ENCODE results near the gene MYO15A.

DNA sequence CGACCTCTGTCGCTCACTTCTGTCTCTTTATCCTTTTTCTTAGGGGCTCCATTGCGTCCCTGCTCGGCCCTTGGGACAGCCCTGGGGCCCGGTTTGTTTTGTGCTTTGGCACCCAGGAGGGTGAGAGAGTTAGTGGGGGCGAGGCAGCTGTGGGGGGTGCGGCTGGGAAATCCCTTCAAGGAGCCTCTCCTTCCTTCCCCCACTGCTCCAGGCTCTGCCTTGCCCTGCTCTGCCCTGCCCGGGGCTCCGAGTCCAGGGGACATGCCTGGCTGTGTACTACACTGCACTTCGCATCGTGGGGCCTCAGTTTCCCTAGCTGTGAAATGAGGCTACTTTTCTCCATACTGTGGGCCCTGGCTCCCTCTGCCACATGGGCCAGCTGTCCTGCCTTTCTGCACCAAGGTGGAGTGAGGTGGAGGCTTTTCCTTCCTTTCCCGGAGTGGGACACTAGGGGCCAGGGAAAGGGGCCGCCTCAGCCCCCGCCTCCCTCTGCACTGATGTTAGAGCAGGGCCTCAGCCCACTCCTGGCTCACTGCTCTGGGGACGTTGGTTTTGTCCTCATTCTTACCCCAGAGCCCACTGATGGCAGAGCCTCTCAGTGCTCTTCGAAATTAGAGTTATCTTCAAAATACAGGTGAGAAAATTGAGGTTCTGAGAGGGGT is 117.9 kb downstream of the MYO15A start:
- TF ChIP-seq GATA2 (IDR thresholded peaks at IDR 0.05; ENCODE audit: low read depth, low read length) (no peak), GATA3 (IDR thresholded peaks at IDR 0.05; ENCODE audit: low read depth, low read length) (no peak)

Data from SH-SY5Y (cell line).